GM04504 (cell line): ENCODE measurements around the gene MUC13.

Experiments
- DNase-seq: peaks from one replicate; pipeline ENCODE4 v3.0.0-alpha.2; 2012; ENCODE audit warnings: low read depth

MUC13 gene

GRCh38 chr3:124950026-124950425 lies 15.5 kb upstream of the MUC13 start:
- no peak for DNase-seq

GRCh38 chr3:124942613-124943012 lies 8.1 kb upstream of the MUC13 start:
- no peak for DNase-seq

DNA sequence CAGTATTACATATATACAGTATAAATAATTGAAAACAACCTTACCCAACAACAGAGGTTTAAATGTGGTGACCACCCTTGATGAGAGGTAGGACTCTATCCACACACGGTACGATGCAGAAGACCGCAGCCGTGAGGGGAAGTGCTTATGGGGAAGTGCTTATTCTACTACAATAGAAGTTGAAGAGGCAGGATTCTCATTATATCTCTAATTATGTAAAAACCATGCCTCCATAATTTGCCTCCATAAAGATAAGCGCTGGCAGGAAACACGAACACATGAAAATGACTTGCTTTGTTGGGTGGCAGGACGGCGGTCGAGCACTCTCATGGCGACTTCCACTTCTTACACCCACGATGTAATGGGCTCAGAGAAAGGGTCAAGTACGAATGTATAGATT lies 7.2 kb upstream of the MUC13 start:
- DNase-seq: no peak

GRCh38 chr3:124939661-124940060 lies 5.1 kb upstream of the MUC13 start:
- DNase-seq: no peak

DNA sequence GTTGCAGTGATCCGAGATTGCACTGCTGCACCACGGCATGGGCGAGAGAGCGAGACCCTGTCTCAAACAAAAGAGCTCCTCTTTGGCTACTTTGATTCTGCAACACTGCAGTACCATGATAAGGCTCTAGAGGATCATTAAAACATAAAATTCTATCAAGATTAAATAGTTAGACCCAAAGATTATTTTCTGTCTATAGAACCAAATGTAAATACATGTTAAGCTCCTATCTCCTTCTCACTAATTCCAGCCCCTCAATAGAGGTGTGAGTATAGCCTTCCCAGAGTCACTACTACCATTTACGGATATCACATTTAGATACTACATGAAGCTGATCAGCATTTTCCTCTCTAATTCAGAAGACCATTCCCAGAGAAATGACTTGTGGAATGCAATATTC lies 4.3 kb upstream of the MUC13 start:
- no peak for DNase-seq

DNA sequence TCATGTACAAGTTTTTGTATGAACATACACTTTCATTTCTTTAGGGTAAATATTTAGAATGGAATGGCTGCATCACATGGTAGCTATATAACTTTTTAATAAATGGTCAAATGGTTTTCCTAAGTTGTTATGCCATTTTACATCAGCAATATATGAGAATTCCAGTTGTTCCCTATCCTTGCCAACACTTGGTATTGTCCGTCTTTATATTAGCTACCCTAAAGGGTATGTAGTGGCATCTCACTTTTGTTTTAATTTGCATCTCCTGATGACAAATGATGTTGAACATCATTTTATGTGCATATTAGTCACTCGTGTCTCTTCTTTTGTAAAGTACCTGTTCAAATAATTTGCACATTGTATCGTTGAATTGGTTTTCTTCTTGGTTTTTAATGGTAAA lies 2.5 kb upstream of the MUC13 start:
- no peak for DNase-seq

DNA sequence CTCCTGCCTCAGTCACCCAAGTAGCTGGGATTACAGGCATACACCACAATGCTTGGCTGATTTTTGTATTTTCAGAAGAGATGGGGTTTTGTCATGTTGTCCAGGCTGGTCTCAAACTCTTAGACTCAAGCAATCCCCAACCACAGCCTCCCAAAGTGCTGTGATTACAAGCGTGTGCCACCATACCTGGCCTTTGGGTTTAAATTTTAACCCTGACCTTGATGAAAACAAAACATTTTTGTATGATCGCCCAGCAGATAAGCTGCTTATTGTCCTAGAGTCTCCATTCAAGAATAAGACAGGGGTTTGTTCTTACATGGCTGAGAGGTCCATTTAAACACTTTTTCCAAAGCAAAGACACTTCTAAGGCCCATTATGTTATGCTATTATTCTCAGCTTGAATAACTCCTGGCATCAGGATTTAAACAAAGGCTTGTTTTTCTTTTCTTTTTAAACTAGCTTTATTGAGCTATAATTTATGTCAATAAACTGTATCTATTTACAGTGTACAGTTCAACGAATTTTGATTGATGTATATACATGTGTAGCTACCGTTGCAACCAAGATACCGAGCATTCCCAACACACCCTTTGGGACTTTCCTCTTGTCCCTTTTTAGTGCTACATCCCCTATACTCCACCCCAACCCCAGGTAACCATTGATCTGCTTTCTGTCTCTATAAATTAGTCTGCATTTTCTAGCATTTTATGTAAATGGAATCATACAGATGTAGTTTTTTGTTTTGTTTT lies 1.4 kb upstream of the MUC13 start:
- DNase-seq: no peak

DNA sequence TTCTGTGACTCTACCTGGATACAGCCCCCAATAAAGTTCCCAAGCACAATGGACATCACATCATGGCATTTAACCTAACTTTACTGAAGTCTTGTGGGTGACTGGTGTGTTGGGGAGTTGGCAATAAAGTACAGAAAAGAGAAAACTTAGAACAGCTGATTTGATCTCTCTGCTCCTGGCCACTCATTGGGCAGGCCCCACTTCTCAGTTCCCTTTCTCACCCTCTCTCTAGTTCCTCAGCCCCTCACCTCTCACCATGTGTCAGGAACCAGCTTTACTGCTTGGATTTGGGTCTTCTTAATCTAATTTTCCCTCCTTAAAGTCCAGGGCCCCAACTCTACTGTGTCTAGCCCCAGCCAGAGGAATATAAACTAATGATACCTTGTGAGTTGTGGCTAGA lies 713 bp upstream of the MUC13 start:
- DNase-seq: no peak

- DNase-seq: peak; percentile 37
Measured at GRCh38 chr3:124928333-124929202, 6.0 kb downstream of the MUC13 start.

GRCh38 chr3:124927574-124928045 lies 6.9 kb downstream of the MUC13 start:
- no peak for DNase-seq

GRCh38 chr3:124926426-124927101 lies 8.0 kb downstream of the MUC13 start:
- no peak for DNase-seq

- DNase-seq: no peak
Measured at GRCh38 chr3:124924741-124925140, 9.8 kb downstream of the MUC13 start.

DNA sequence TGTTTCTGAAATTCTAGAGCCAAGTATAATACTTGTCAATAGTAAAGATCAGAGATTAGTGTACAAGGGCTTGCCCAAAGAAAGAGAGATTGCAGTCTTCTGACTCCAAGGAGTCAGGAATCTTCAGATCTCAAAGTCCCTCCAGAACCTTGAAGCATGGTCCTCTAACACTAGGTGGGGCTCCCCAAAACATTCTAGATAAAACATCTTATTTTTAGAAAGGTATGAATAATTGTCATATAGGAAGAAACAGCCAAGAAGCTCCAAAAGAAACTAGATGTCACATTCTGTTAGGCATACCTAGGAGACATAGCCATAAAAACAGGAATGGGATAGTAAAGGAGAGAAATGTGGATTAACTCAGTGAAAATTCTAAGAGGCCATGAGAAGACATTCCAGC lies 10.7 kb downstream of the MUC13 start:
- DNase-seq: no peak

DNA sequence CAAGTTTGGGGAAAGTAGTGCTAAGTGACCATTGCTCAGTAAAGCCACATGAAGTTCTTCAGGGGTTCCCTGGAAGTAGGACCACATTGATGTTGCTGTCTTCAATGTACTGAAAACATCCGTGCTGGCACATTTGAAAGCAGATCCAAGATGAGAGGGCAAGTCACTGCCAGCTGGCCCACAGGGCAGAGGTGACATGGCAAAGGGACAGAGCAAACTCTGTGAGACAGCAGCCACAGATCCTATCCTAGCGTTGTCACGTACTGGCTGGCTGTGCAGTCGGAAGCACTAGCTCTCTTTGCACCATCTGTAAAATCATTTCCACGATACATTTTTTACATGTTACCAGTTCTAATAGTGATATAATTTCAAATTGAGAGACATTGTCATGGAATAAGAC lies 13.8 kb downstream of the MUC13 start:
- DNase-seq: no peak

- DNase-seq: peak; percentile 28
Measured at GRCh38 chr3:124919756-124920155, 14.8 kb downstream of the MUC13 start.

DNA sequence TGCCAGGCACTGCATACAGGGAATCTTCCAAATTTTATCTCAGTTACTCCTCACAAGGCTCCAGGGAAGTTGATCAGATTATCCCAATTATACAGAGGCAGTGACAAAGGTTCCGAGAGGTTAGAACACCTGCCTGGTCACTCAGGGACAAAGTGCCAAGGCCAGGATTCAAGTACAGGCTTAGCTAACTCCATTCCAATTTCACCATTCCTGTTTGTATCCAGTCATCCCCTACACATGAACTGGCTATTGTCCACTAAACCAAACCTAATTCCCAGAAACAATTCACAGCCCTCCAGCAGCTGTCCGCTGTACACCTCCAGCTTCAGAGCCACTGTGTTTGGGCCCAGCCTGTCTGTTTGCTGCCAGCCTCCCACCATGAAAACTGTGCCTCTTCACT lies 16.0 kb downstream of the MUC13 start:
- no peak for DNase-seq

GRCh38 chr3:124916837-124917409 lies 17.6 kb downstream of the MUC13 start:
- no peak for DNase-seq

GRCh38 chr3:124915254-124915653 lies 19.3 kb downstream of the MUC13 start:
- DNase-seq: no peak

DNA sequence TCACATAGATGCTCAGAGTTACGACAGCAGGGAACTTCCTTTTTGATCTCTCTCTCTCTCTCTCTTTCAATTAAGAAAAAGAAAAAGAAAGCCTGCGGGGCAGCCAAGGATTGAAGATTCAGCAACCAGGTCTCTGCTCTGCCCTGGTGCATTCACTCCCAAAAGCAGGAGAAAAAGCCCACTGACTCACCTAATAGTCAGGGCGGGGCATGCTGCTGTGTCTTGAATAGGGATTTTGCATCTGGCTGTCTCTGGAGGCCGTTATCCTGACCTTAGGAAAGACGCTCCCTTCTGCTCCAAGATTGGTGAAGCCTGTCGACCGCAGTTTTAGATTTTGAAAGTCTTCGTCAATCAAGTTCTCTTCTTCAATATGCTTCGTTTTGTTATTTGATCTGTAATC lies 26.6 kb downstream of the MUC13 start:
- no peak for DNase-seq

- no peak for DNase-seq
Measured at GRCh38 chr3:124904835-124905492, 29.6 kb downstream of the MUC13 start.

DNA sequence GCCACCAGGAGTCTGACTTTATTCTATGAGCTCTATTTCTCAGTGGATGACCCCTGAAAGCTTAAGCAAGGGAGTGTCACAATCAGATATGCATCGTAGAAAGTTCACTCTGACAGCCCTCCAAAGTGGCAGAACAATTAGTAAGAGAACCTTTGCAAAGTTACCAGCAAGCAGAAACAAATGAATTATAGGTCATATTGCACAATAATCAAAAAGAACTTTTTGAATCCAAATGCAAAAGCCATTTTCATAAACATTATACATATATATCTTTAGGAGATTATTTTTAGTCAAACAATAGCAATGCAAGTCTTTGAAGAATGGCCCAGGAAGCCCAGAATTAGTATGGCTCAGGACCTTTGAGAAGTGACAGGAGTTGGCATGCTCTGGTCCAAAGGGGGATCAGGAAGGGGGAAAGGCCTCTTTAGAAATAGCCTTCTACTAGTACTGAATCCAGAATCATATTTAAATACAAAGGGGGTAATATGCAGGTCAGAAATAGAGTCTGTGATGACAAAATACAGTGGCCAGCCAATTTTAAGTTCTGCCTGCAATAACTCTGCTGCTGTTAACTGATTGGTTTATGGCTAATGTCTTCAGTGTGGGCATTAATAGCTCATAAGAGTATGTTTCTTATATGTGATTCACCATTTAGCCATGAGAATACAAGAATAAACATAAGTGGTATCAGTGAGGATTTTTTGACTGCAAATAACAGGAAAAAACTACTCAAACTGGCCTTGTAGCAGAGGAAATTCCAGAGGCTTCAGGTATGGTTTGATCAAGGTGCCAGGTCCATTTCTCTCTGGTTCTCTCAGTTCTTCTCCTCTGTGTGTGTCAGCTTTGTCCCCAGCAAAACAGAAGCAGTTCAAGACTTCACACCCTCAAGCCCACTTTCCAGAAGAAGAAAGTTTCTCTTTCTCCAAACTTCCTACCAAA lies 30.4 kb downstream of the MUC13 start:
- DNase-seq: peak; percentile 28
